NB4 (cell line): ENCODE data around the gene FILIP1L.

Experiments used
- MYC ChIP-seq: IDR thresholded peaks from 2 replicates; pipeline ENCODE4 v1.6.1; 2011; ENCODE audit warnings: low read depth, low read length
- POLR2A ChIP-seq: IDR thresholded peaks from 2 replicates; pipeline ENCODE4 v1.6.1; 2011; ENCODE audit warnings: mild to moderate bottlenecking; ENCODE audit not compliant: insufficient read length; ENCODE audit errors: extremely low read depth
- TF ChIP-seq, protein P1 (sequence below): IDR thresholded peaks from one replicate; pipeline ENCODE4 v1.5.1; 2012; ENCODE audit warnings: low read depth, low read length
- TF ChIP-seq, protein P2 (sequence below): IDR thresholded peaks from 2 replicates; pipeline ENCODE4 v1.6.1; 2011; ENCODE audit warnings: low read depth, low read length

DNA sequence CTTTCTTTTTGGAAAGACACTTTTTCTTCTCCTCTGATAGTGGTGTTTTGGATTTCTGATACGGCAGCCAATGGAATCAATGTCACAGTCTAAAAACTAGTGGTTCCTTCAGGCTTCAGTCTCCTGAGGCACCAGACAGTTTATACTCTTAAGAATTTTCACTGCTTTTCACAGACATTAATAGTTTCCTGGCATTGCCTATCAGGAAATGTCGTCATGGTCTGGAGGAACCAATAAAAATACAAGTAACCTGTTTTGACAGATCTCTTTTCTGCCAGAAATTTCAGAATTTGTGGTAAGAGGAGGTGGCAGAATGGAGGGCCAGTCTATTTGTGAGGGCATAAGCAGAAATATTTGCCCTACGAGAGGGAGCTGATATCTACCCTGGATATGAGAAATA lies 44.8 kb downstream of the FILIP1L start:
- TF ChIP-seq, protein P1, sequence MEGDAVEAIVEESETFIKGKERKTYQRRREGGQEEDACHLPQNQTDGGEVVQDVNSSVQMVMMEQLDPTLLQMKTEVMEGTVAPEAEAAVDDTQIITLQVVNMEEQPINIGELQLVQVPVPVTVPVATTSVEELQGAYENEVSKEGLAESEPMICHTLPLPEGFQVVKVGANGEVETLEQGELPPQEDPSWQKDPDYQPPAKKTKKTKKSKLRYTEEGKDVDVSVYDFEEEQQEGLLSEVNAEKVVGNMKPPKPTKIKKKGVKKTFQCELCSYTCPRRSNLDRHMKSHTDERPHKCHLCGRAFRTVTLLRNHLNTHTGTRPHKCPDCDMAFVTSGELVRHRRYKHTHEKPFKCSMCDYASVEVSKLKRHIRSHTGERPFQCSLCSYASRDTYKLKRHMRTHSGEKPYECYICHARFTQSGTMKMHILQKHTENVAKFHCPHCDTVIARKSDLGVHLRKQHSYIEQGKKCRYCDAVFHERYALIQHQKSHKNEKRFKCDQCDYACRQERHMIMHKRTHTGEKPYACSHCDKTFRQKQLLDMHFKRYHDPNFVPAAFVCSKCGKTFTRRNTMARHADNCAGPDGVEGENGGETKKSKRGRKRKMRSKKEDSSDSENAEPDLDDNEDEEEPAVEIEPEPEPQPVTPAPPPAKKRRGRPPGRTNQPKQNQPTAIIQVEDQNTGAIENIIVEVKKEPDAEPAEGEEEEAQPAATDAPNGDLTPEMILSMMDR, result no peak
- TF ChIP-seq POLR2A (no peak), MYC (no peak)
- TF ChIP-seq, protein P2, sequence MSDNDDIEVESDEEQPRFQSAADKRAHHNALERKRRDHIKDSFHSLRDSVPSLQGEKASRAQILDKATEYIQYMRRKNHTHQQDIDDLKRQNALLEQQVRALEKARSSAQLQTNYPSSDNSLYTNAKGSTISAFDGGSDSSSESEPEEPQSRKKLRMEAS, result no peak
